ENCODE measurements around the gene PROP1.

- TF ChIP-seq CTCF (IDR thresholded peaks at IDR 0.05) (no peak), EZH2 (IDR thresholded peaks at IDR 0.05) (no peak)
Measured at GRCh38 chr5:177995691-177996595, at the start of gene PROP1.
